ENCODE results near the gene TRUB1. TPM values are rescaled to one million over a fixed set of nuclear protein-coding genes. Genes with fewer than 3 reads are reported as not detected.

Gene TRUB1
- total RNA-seq, 3 donors from 2014 or later (not counting 1 experiment from before 2014, with no cell fraction given) = 7.3 to 10.3 (median 10.1) TPM

DNA sequence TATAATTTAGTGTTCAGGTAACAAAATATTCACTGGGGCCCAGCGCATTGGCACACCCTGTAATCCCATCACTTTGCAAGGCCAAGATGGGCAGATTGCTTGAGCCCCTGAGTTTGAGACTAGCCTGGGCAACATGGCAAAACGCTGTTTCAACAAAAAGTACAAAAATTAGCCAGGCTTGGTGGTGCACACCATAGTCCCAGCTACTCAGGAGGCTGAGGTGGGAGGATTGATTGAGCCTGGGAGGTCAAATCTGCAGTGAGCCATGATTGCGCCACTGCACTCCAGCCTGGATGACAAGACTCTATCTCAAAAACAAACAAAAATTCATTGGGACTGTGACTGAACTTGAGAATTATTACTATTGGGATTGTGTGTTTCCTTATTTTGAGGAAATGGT, 40.4 kb upstream of the TRUB1 start:
- no peak overlapping the region for H3K4me3 Mint-ChIP-seq
- 75% methylated on average over 2 of the region's 3 CpGs for WGBS (ENCODE audit: insufficient coverage)
- Histone ChIP-seq H3K27ac (ENCODE audit: low read length) (no peak overlapping the region), H3K36me3 (ENCODE audit: control insufficient read depth, insufficient read depth, low read length) (no peaks in the 10 kb centered on the region), H3K4me3 (ENCODE audit: low read length) (no peak overlapping the region), H3K9me3 (ENCODE audit: control insufficient read depth, insufficient read depth, low read length) (no peaks in the 10 kb centered on the region), H3K4me1 (ENCODE audit: control insufficient read depth, insufficient read depth, low read length) (no peaks in the 10 kb centered on the region), H3K27me3 (ENCODE audit: control insufficient read depth, insufficient read depth, low read length) (no peaks in the 10 kb centered on the region)
- ATAC-seq (no peak), DNase-seq (no peak)
- TF ChIP-seq, protein P1, sequence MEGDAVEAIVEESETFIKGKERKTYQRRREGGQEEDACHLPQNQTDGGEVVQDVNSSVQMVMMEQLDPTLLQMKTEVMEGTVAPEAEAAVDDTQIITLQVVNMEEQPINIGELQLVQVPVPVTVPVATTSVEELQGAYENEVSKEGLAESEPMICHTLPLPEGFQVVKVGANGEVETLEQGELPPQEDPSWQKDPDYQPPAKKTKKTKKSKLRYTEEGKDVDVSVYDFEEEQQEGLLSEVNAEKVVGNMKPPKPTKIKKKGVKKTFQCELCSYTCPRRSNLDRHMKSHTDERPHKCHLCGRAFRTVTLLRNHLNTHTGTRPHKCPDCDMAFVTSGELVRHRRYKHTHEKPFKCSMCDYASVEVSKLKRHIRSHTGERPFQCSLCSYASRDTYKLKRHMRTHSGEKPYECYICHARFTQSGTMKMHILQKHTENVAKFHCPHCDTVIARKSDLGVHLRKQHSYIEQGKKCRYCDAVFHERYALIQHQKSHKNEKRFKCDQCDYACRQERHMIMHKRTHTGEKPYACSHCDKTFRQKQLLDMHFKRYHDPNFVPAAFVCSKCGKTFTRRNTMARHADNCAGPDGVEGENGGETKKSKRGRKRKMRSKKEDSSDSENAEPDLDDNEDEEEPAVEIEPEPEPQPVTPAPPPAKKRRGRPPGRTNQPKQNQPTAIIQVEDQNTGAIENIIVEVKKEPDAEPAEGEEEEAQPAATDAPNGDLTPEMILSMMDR (IDR thresholded peaks at IDR 0.05) = no peak
- intact Hi-C loops (cut with micrococcal nuclease) = no loop called here
- no peaks in the 10 kb centered on the region for H3K9me3 Mint-ChIP-seq
- no peaks in the 10 kb centered on the region for H3K36me3 Mint-ChIP-seq
- H3K27me3 Mint-ChIP-seq (ENCODE audit: low read depth in 2 of 2) = peaks cover 0 to 6% of the 10 kb centered on the region in 2 donors
- H3K27ac Mint-ChIP-seq = no peak overlapping the region
- H3K4me1 Mint-ChIP-seq = no peaks in the 10 kb centered on the region

DNA sequence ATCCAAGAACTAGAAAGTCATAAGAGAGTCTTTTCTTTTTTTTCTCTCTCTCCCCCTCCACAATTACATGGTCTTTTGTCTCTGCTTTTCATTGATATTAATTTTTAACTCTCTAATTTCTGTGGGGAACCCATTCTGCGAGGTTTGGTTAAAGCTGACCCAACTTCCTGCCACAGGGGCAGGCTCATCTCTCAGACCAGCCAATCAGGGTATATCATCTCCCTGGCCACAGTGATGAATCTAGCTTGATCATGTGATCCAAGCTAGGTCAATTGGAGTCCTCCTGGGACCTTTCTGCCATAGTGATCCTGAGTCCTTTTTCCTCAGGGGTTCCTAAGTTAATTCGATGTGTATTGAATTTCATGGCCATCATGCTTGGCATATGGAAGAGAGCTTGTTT, 38.0 kb upstream of the TRUB1 start:
- no peaks in the 10 kb centered on the region for H3K36me3 Mint-ChIP-seq
- H3K27ac ChIP-seq (ENCODE audit: low read length) = no peak overlapping the region
- no peak overlapping the region for H3K27ac Mint-ChIP-seq
- H3K4me3 Mint-ChIP-seq = no peak overlapping the region
- no peaks in the 10 kb centered on the region for H3K36me3 ChIP-seq (ENCODE audit: control insufficient read depth, insufficient read depth, low read length)
- H3K4me1 ChIP-seq (ENCODE audit: control insufficient read depth, insufficient read depth, low read length) = no peaks in the 10 kb centered on the region
- TF ChIP-seq, protein P1 (IDR thresholded peaks at IDR 0.05) = no peak
- no peaks in the 10 kb centered on the region for H3K27me3 ChIP-seq (ENCODE audit: control insufficient read depth, insufficient read depth, low read length)
- no peaks in the 10 kb centered on the region for H3K9me3 Mint-ChIP-seq
- H3K27me3 Mint-ChIP-seq (ENCODE audit: low read depth in 2 of 2) = peaks cover 6 to 9% of the 10 kb centered on the region in 2 donors
- no peaks in the 10 kb centered on the region for H3K4me1 Mint-ChIP-seq
- H3K4me3 ChIP-seq (ENCODE audit: low read length) = no peak overlapping the region
- ATAC-seq (no peak), DNase-seq (no peak)
- intact Hi-C loops (cut with micrococcal nuclease) = no loop called here
- H3K9me3 ChIP-seq (ENCODE audit: control insufficient read depth, insufficient read depth, low read length) = no peaks in the 10 kb centered on the region
- WGBS (ENCODE audit: insufficient coverage) = 88% methylated on average over 2 of the region's 2 CpGs

DNA sequence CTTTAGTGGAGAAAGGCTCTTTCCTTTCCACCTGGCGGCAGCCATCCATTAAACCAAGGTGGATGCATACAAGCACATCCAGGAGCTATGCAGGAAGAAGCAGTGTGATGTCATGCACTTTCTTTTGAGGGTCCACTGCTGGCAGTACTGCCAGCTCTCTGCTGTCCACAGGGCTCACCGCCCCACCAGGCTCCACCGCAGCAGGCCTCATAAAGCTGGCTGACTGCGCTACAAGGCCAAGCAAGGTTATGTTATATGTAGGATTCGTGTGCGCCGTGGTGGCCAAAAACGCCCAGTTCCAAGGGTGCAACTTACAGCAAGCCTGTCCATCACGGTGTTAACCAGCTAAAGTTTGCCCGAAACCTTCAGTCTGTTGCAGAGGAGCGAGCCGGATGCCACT, 37.3 kb upstream of the TRUB1 start:
- Mint-ChIP-seq H3K27ac (no peak overlapping the region), H3K4me3 (no peak overlapping the region), H3K9me3 (no peaks in the 10 kb centered on the region), H3K4me1 (no peaks in the 10 kb centered on the region), H3K36me3 (no peaks in the 10 kb centered on the region), H3K27me3 (ENCODE audit: low read depth in 2 of 2) (peaks cover 6 to 7% of the 10 kb centered on the region in 2 donors)
- H3K4me1 ChIP-seq (ENCODE audit: control insufficient read depth, insufficient read depth, low read length) = no peaks in the 10 kb centered on the region
- intact Hi-C loops (cut with micrococcal nuclease) = no loop called here
- H3K4me3 ChIP-seq (ENCODE audit: low read length) = no peak overlapping the region
- H3K36me3 ChIP-seq (ENCODE audit: control insufficient read depth, insufficient read depth, low read length) = no peaks in the 10 kb centered on the region
- WGBS (ENCODE audit: insufficient coverage) = 95% methylated on average over 12 of the region's 12 CpGs
- ATAC-seq (no peak), DNase-seq (no peak)
- H3K27me3 ChIP-seq (ENCODE audit: control insufficient read depth, insufficient read depth, low read length) = no peaks in the 10 kb centered on the region
- no peaks in the 10 kb centered on the region for H3K9me3 ChIP-seq (ENCODE audit: control insufficient read depth, insufficient read depth, low read length)
- TF ChIP-seq, protein P1 (IDR thresholded peaks at IDR 0.05) = no peak
- no peak overlapping the region for H3K27ac ChIP-seq (ENCODE audit: low read length)

DNA sequence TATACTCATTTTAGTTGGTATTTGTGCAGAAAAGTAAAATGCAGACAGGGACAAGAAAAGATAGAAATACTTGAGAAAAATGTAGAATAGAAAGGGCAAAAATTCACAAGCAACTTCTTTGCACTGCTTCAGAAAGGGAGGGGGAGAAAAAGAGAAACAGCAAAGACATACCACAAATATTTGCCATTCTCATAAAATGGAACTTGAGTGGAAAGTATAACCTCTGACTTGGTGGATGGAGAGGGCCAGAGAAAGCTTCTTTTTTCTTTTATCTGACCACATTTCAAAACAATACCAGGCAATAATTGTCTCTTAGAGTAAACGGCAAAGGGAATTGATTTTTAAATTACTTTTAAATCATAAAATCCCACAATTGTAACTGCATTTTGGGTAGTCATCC, 35.8 kb upstream of the TRUB1 start:
- Histone ChIP-seq H3K4me3 (ENCODE audit: low read length) (no peak overlapping the region), H3K27me3 (ENCODE audit: control insufficient read depth, insufficient read depth, low read length) (no peaks in the 10 kb centered on the region), H3K4me1 (ENCODE audit: control insufficient read depth, insufficient read depth, low read length) (no peaks in the 10 kb centered on the region), H3K27ac (ENCODE audit: low read length) (no peak overlapping the region), H3K9me3 (ENCODE audit: control insufficient read depth, insufficient read depth, low read length) (no peaks in the 10 kb centered on the region), H3K36me3 (ENCODE audit: control insufficient read depth, insufficient read depth, low read length) (no peaks in the 10 kb centered on the region)
- no peaks in the 10 kb centered on the region for H3K9me3 Mint-ChIP-seq
- no peaks in the 10 kb centered on the region for H3K36me3 Mint-ChIP-seq
- H3K4me1 Mint-ChIP-seq = no peaks in the 10 kb centered on the region
- intact Hi-C loops (cut with micrococcal nuclease) = no loop called here
- no peak overlapping the region for H3K27ac Mint-ChIP-seq
- DNase-seq = no peak
- peaks cover 10 to 16% of the 10 kb centered on the region in 2 donors for H3K27me3 Mint-ChIP-seq (ENCODE audit: low read depth in 2 of 2)
- no peak for ATAC-seq
- no peak overlapping the region for H3K4me3 Mint-ChIP-seq
- TF ChIP-seq, protein P1 (IDR thresholded peaks at IDR 0.05) = no peak
- no CpG with 5 or more reads among the region's 1 CpG for WGBS (ENCODE audit: insufficient coverage)

All from natural killer cell (primary cell).